Pons (tissue), 1 donor: ENCODE data around the gene BRD4.

Experiments used
- DNase-seq: peaks from one replicate; pipeline ENCODE4 v3.0.0-alpha.2; 2016; ENCODE audit warnings: low spot score

BRD4 gene

DNA sequence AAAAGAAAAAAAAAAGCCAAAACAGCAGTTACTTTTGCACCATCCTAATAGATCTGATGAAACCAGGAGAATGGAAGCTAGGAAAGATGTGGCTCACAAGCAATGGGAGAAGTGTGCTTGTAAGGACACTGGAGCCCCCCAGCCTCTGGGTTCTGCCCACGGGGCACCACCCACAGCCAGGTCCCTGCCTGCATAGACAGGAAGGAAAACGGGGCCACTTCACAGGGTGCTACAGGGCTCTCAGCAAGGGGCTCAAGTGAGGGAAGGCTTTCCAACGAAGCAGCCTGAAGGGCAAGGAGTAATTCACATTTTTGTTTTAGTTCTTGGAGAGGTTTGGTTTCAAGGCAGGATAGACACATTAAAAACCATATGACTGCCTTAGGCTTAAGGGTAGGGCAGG lies 42.7 kb downstream of the BRD4 start:
- no peak for DNase-seq

DNA sequence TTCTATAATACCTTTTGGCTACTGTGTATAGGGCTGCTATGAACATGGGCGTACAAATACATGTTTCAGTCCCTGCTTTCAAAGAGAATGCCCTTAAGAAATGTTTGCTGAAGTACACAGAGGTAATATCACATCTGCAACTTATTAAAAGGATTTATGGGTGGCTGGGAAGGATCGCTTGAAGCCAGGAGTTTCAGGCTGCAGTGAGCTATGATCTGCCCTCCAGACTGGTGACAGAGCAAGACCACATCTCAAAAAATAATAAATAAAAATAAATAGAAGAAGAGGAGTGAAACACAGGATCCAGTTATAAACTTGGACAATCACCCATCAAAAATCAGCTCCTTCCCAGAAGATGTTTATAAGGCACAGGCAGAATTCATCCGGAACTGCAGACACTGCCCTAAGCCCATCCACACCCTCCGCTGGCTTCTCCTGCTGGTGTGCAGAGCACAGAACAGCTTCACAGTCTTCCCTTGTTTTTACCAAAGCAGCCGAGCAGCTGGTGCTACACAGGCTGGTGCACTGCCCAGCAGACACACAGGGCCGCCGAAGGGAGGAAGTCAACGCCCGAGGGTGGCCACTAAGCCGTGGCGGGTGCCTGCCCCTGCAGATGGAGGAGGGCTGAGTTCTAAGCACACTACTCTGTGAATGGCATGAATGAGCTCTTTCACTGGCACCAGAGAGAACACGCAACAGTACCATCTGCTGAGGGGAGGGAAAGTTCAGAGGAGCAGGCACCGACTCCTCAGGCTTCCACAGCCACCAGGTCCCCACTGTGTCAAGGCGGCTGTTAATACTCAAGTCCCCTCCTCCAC lies 44.0 kb downstream of the BRD4 start:
- peak; percentile 96 for DNase-seq

DNA sequence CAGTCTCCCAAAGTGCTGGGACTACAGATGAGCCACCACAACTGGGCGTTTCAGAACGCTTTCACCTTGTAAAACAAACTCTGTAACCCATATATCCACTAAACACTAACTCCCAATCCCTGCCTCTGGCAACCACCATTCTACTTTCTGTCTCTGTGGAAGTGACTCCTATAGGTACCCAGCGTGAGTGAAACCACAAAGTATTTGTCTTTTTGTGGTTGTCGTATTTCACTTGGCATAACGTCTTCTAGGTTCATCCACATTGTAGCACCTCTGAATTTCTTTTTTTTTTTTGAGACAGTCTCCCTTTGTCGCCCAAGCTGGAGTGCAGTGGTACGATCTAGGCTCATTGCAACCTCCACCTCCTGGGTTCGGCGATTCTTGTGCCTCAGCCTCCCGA lies 44.8 kb downstream of the BRD4 start:
- no peak for DNase-seq

DNA sequence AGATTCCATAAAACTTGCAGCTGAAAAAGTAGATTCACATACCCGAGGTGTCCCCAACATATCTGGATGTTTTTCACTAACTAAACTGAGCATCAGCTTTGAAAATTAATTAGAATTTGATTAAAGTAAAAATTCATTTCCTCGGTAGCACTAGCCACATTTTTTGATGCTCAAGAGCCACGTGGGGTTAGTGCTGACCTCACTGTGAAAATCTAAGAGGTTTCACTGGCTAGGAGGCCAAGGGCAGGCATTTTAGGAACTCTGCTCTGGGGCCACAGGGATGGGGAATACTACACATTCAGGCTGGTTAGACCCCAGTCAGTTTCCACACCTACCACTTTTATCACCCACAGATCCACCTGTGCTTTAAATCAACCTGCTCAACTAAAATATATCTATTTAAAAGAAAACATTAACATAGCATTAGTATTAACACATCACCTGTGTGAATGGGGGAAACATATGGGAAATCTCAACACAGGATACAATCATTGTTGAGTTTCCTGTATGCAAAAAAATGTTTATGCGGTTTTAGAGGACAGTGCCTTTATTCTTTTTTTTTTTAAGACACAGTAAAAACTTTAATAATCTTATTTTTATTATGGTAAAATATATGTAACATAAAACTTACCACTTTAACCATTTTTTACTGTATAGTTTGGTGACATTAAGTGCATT lies 45.5 kb downstream of the BRD4 start:
- no peak for DNase-seq

DNA sequence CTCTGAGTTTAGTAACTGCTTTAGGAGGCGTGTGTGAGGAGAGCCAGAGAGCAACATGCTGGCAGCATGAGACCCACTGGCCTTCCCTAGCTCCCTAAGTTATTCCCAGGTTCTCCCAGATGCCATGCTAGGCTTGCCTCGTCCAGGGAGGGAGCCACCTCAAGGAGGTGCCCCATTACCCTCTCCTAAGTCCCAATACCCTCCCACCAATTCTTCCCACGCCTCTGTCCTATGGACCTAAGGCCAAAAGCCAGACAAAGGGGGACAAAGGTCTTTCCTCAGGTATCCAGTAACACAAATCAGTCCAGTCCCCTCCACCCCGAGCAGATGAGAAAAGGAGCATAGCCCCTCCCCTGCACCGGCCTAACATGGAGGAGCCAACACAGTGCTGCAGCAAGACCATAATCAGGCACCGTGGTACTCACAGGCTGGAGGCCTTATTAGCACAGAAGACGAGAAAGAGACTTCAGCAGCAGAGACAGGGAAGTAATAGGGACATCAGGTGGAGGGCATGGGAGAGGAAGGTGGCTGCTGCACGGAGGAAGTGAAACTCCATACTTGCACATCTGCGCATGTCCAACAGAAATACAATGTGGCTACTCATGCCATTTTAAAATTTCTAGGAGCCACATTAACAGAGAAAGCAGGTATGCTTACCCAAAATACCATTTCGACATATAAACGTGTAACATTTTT lies 46.3 kb downstream of the BRD4 start:
- DNase-seq = peak; percentile 46

DNA sequence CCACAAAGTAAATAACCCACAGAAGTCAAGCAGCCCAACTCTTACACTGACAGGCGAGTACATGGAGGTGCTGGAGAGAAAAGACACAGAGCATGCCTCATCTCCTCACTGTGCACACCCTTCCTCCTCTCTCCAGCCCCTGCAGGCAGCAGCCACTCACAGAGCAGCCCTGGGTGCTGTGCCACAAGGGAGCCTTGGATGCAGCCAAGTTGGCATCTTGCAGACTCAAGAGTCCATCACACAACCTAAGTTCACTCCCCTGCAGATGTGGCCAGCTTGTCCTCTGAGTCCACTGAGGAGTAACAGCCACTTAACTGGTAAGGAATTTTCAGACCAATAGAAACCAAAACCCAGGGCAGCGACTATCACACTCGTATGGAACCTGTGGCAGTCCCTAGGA lies 47.4 kb downstream of the BRD4 start:
- no peak for DNase-seq

DNA sequence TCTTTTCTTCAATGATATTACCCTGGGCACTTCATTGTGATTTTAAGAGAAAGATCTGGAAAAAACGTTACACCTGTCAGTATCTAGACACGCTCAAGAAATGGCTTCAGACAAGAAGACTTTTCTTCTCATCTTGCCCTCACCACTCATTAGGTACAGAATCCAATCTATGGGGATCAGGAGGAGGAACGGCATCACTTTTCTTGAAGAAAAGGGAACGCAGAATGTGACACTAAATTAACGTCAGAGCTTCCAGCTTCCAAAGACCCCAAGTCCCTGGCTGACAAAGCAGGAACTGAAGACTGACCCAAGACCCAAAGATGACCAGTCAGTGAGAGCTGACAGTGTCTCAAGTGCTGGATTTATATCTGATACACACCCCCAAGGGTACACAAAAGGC lies 48.2 kb downstream of the BRD4 start:
- DNase-seq = no peak

DNA sequence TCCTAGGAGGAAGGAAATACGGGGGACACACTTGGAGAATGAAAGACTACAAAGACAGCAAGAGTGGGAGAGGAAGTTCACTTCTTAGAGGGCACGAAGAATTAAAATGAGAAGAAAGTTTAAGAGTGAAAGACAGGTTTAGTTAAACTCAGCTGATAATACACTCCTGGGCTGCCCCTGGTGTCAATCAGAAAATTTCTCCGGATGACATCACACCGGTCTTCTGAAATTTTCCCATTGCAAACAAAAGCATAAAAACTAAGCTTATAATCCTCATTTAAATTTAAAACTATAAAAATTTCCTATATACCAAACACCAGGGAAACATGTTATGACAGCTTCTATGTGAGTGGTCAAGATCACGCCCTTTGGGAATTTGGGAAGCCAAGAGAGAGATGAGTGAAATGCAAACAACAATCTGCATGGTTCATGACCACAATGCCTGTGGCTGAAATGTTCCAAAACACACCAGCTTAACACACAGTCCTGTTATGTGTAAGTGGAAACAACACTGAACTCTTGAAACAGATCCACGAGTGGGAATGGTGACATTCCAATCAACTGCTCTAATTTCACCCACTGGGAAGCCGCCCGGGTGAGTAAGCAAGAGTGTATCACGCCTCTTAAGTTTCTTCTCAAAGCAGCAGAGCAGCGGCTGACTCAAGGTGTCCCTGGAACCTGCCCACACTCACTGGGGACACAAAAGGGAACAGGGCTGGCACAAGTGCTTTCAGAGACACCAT lies 49.0 kb downstream of the BRD4 start:
- no peak for DNase-seq

DNA sequence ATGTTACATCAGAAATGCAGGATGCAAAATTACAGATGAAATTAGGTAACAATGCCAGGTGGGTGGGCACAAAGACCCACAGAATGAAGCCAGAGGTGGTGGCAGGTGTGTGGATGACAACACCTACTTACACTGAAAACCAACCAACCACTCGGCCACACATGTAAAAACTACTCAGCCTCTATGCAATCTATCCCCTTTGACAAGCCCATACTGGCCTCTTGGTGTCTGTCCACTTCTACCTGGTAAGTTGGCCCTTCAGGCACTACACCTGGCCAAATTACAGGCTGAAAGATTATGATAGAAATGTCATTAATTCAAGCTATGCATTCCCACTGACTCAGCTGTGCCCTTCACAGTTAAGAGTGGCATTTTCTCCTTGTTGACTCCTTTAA lies 50.0 kb downstream of the BRD4 start:
- DNase-seq = no peak

DNA sequence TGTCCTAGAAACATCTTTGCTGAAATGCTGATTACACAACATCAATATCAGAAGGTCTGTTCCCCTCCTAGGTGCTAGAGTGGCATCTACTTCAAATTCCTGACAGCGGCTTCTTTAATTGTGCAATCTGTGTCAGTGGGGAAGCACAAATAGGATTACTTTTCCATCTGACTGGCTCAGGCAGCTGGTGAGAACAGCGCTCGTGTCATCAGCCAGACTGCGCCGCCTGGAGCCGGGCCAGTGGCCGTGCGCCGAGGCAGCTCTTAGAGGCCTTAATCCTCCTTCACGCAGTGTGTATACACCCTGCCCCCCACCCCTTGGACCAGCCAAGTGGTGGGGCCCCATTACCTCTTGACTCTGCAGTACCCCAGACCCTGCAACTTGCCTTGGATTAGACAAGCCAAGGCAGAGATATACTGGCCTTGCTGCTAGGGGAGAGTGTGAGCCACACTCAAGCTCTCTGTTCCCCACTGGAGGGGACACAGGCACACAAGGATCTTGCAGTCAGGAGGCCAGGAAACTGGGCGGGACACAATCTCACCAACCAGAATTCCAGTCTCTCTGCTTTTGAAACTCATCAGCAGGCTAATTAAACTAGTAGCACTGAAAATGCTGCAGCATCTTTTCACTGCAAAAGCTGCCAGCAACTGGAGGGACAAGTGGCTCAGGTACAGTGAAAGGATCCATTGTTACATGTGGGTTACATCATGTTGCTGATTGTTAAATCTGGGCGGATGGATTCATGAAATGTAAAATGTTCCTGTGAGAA lies 51.2 kb downstream of the BRD4 start:
- DNase-seq = peak; percentile 82

DNA sequence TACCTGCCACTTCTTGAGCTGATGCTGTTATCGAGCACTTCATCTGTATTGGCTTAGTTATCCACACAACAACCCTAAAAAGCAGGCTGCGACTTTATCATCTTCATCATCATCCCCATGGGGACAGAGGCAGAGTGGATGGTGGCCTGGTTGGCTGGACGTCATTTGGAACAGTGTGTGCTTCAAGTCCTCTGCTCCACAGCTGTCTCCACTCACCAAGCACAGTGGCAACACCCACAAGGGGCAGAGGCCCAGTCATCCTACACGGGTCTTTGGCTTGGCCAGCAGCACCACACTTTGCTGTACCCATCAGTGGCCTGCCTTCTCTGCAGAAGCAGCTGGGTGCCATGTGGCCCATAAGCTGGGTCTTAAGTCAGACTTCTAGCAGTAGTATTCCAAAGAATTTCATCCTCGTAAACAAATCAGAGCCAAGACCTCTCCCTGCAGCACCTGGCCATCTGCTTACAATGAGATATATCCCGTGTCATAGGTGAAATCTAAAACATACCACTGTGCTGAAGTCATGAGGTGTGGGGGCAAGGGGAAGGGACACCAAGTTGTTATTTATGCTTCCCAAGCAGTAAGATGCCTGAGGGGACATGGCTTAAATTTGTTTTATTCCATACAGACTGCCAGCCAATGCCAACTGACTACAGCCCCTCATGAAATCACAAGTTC lies 52.2 kb downstream of the BRD4 start:
- no peak for DNase-seq

DNA sequence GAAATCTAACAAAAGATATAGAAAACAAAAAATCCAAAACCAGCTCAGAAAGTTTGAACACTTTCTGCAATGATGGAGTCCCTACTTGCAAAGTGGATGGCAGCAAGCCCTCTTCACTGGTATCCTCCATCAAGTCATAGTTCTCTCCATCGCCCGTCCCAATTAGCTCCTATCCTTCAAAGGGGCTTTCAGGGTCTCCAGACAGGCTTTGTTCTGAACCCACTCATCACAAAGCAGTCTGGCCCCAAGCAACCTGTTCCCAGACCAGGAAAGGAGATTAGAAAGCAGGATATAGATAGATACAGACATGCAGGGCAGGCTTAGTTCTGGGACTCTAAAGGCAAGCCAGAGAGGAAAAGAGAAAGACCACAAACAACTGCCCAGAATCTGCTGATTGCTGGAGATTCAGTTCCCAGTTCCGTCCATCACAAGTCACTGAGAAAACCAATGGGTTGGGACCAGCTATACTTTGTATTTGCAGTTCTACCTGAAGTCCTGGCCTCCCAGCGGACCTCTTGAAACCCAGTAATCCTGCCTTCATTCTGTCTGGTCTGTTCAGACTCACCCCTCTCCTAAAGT lies 52.9 kb downstream of the BRD4 start:
- DNase-seq = peak; percentile 52

DNA sequence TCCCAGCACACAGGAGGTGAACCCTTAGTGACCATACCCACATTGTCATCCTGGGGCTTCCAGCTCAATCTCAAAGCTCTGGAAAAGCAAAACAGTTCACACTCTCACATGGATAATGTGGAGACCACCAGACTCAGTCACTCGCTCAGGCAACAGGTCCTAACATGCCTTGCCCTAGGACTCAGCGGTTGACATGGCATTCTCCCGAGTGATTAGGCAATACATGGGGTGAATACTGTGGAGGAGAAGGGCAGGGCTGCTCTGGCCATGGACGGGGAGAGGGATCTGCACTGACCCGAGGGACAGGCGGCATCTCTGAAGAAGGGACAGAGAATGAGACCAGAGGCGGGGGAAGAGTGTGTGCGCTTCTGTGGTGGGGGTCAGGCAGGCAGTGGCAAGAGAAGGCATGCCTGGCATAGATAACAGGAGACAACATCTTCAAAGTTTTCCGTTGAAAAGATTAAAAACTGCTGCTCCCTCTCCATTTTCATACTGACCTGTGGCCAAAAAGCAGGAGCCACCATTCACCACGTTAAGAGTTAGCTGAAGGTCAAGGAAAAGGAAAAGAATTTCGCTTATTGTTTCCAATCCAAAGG lies 55.6 kb downstream of the BRD4 start:
- no peak for DNase-seq

DNA sequence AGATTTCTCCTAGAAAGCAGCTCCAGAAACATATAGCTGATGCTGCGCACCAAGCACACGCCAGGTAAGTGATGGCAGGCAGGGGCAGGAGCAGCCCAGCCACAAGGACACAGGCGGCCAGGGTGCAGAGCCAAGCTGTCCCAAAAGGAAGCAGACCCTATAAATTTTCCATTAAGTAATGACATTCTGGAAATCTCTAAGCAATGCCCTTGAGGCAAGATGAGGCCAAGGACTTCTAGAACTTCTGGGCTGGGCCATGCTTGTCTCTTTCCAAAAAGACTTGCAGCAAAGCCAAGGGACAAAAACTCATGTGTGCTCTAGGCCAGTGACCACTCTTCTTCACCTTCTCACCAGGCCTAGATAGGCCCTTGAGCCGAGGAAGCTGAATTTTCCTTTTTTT lies 57.9 kb downstream of the BRD4 start:
- no peak for DNase-seq

DNA sequence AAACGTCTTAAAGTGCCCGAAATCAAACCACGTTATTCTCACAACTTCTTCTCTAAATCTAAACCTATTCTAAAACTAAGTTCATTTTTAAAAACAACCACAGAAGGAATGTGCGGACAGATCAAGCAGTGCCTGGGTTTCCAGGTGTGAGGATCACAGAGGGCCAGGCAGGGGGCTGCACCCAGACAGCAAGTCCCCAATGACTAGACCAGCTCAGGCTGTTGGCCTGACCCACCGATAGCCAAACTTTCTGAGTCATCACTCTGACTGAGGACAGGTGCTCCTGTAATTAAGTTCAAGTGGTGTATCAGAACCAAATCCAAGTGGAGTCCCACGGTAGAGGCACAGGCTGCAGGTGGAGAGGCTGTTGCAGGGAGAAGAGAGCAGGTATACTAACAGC lies 62.5 kb downstream of the BRD4 start:
- DNase-seq = no peak

DNA sequence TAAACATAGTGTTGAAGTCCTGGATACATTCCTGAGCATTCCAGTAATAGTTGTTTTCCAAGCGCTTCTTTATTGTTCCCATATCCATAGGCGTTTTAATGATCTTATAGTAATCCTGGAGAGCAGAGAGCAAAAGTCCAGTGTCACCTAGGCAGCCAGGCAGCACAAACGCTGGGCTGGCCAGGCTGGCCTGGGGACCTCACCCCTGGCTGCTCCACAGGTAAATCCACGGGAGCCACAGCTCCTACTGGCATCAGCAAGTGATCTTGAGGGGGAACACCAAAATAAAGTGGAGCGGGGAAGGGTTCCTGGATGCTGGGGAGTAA lies 63.4 kb downstream of the BRD4 start:
- no peak for DNase-seq

DNA sequence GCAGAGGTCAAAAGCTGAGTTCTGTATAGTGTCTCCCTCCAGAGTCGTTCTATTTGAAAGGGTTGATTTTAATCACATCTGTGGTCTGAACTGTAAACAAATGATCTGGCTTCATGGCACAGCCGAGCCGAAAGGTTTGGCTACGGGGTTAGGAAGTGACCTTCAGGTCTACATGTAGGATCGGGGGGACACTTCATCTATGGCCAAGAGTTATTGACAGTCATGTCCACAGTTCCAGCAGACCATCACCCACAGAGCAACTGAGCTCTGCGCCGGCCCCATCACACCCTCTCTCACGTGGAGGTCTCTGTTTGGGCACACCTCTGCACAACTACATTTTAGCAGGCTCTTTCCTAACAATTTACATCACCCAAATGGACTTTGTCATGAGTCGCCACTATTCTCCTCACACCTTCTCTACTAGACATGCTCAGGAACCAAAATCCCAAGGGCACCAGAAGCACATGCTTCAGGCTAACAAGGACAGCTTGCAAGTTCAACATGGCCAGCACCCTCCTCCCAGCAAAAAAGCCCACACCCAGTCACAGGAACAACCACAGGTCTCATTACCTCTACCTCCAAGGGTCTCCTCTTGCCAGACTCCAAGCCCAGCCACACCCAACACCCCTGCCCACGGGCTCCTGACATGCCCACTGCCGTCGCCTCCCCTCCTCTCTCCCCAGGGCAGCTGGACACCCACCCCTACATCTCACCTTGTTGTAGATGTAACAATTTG lies 64.0 kb downstream of the BRD4 start:
- DNase-seq = no peak

DNA sequence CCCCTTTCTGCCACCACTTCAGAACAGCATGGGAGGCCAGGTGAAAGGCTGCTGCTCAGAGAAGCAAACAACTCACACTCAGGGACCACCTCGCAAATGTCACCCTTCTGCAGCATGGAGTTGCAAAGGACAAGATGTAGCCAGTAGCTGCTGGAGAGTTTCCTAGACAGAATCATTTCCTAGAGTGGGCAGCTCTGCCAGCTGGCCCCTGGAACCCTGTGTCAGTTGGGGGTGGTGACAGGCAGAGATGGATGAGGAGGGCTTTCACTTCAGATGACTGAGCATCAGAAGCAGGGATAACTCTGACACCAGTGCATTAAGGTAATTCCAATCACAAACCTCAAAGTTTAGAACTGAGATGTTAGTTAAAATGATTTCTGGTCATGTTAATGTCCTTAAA lies 65.7 kb downstream of the BRD4 start:
- no peak for DNase-seq

DNA sequence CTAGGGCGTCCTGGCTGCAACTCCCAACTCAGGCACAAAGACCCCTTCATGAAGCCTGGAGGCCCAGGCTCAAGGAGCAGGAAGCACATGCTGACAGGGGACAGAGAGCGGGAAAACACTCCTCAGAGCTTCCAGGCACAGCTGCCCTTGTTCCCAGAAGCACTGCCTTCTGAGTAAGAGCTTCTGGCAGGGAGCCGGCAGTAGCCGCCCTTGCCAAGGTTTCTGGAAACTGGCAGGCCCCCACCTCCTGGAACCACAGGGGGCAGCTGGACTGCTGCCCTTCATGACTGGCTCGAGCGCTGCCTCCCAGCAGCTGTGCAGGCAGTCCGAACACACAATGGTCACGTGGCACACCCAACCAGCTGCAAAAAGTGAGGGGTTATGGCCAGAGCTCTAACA lies 66.5 kb downstream of the BRD4 start:
- DNase-seq = peak; percentile 90
